A673 (cell line): ENCODE measurements around the gene CD3E. TPM values are rescaled to one million over a fixed set of nuclear protein-coding genes. Genes with fewer than 3 reads are reported as not detected.
"Not testable (repeated sequence)": the region's sequence is repeated elsewhere in the genome, so short reads cannot be mapped to it uniquely, and the experiment has no call there.

Source experiments
- BruUV-seq: library from RNA; stranded (reverse); fragments of 400-500 nt; replicated peaks from 2 replicates; lab custom pipeline; 2021; lab: Mats Ljungman, UMichigan
- CTCF ChIA-PET: fragments of 300-600 bp; sonication (Branson Sonifier 250); formaldehyde crosslinking; loops from one replicate; lab custom pipeline; 2022; ENCODE audit warnings: antibody characterized with exemption; lab: Charles Lee
- POLR2A ChIA-PET: fragments of 300-600 bp; sonication (Branson Sonifier 250); formaldehyde crosslinking; loops from one replicate; lab custom pipeline; 2022; ENCODE audit warnings: antibody characterized with exemption; ENCODE audit not compliant: low non-redundant PET; lab: Charles Lee
- DNase-seq: peaks from one replicate; pipeline ENCODE4 v3.0.0-alpha.2; 2015; ENCODE audit warnings: low spot score
- H3K27ac ChIP-seq: fragments of 200-600 bp; sonication (generic); 2 replicates; pipeline ENCODE4 v1.5.1; 2016; ENCODE audit warnings: mixed run types, low read depth, mild to moderate bottlenecking, mixed read lengths, antibody characterized with exemption, low read length; ENCODE audit not compliant: poor library complexity, severe bottlenecking
- H3K27me3 ChIP-seq: fragments of 200-600 bp; sonication (generic); replicated peaks from 2 replicates; pipeline ENCODE4 v1.6.1; 2017; ENCODE audit warnings: mixed run types, low read depth, mild to moderate bottlenecking, mixed read lengths, antibody characterized with exemption, low read length; ENCODE audit not compliant: insufficient read depth, poor library complexity
- H3K36me3 ChIP-seq: fragments of 200-600 bp; sonication (generic); 2 replicates; pipeline ENCODE4 v1.6.1; 2016; ENCODE audit warnings: mixed run types, mild to moderate bottlenecking, mixed read lengths, antibody characterized with exemption, low read length; ENCODE audit not compliant: insufficient read depth, poor library complexity, severe bottlenecking
- H3K4me1 ChIP-seq: fragments of 200-600 bp; sonication (generic); 2 replicates; pipeline ENCODE4 v1.6.1; 2017; ENCODE audit warnings: mixed run types, mild to moderate bottlenecking, mixed read lengths, antibody characterized with exemption, low read length; ENCODE audit not compliant: insufficient read depth, poor library complexity, severe bottlenecking
- H3K4me3 ChIP-seq: fragments of 200-600 bp; sonication (generic); 2 replicates; pipeline ENCODE4 v1.5.1; 2016; ENCODE audit warnings: low read depth, mixed run types, mild to moderate bottlenecking, mixed read lengths, low read length; ENCODE audit not compliant: poor library complexity, severe bottlenecking
- H3K9me3 ChIP-seq: fragments of 200-600 bp; sonication (generic); 2 replicates; pipeline ENCODE4 v1.6.1; 2016; ENCODE audit warnings: mixed run types, low read depth, mild to moderate bottlenecking, mixed read lengths, antibody characterized with exemption, low read length; ENCODE audit not compliant: poor library complexity, severe bottlenecking
- EZH2 ChIP-seq: fragments of 200-600 bp; sonication (generic); IDR thresholded peaks from 2 replicates; pipeline ENCODE4 v1.6.1; 2017; ENCODE audit warnings: borderline replicate concordance, low read depth, mild to moderate bottlenecking, mixed read lengths, antibody characterized with exemption, low read length; ENCODE audit not compliant: poor library complexity, severe bottlenecking
- intact Hi-C: fragments of 100-400 bp; cut with micrococcal nuclease; formaldehyde crosslinking; loops from one replicate; pipeline ENCODE4 v1.10.0; 2022; ENCODE audit not compliant: unreplicated experiment
- total RNA-seq: library from RNA; stranded (reverse); gene quantifications from 2 replicates; pipeline ENCODE4 v1.2.3, GENCODE V29; 2021
- TF ChIP-seq, protein P1 (sequence below): fragments of 300-800, 200-600 bp; sonication (generic); conservative IDR thresholded peaks from 2 replicates; pipeline ENCODE4 v1.5.1; 2017; ENCODE audit warnings: low read depth, mild to moderate bottlenecking, antibody characterized with exemption, low read length, moderate library complexity, mixed read lengths

The CD3E gene
- total RNA-seq, 1 experiment from 2014 or later, result not detected

DNA sequence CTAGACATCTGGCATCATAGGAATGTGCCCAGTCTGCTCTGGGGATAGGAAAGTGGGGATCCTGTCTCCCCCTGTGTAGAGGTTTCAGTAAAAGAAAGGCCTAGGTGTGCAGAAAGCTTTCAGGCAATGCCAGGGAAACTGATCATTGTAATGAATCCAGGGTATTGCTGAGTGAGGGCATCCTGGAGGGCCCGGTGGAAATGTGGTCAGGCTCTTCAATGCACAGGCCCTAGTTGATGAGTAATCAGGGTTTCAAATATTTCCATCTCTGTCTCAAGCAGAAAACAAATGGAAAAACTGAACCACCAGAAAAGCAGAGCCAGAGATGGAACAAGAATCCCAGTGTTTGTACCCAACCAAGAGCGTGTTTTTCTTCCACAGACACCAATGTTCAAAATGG, 2.0 kb downstream of the CD3E start:
- CTCF ChIA-PET, result no interaction called here
- no peak for DNase-seq

DNA sequence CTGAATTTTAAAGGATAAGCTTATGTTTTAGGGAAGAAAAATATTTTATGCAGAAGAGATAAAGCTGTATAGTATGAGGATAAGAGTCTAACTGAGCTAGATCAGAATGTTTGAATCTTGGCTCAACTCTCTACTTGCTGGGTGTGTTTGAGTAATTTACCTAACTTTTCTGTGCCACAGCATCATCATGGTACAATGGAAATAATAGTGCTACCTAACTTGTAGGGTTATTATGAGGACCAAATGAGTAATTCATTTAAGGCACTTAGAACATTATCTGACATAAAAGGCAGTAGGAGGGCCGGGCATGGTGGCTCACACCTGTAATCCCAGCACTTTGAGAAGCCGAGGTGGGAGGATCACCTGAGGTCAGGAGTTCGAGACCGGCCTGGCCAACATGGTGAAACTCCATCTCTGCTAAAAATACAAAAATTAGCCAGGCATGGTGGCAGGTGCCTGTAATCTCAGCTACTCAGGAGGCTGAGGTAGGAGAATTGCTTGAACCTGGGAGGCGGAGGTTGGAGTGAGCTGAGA, 4.5 kb downstream of the CD3E start:
- H3K9me3 ChIP-seq, BruUV-seq, H3K27ac ChIP-seq, H3K4me1 ChIP-seq, intact Hi-C loops, DNase-seq, H3K4me3 ChIP-seq, H3K36me3 ChIP-seq: not testable (repeated sequence)
- ChIA-PET POLR2A (interaction anchor here (0.6 kb wide), 1 partner anchor 25 kb away, joined by 3 read pairs; no protein-coding TSS in a partner anchor), CTCF (interaction anchor here (0.5 kb wide), 1 partner anchor 23 kb away, joined by 3 read pairs; no protein-coding TSS in a partner anchor)
- peaks cover 32% of the 10 kb centered on the region for H3K27me3 ChIP-seq

More for the DNA sequence above, 2.0 kb downstream of the CD3E start:
- H3K27ac ChIP-seq, result no peak overlapping the region
- no peaks in the 10 kb centered on the region for H3K9me3 ChIP-seq
- intact Hi-C loops, result no loop called here
- no TSS peak for BruUV-seq
- peaks cover 33% of the 10 kb centered on the region for H3K27me3 ChIP-seq
- TF ChIP-seq EZH2, result no peak
- TF ChIP-seq, protein P1, sequence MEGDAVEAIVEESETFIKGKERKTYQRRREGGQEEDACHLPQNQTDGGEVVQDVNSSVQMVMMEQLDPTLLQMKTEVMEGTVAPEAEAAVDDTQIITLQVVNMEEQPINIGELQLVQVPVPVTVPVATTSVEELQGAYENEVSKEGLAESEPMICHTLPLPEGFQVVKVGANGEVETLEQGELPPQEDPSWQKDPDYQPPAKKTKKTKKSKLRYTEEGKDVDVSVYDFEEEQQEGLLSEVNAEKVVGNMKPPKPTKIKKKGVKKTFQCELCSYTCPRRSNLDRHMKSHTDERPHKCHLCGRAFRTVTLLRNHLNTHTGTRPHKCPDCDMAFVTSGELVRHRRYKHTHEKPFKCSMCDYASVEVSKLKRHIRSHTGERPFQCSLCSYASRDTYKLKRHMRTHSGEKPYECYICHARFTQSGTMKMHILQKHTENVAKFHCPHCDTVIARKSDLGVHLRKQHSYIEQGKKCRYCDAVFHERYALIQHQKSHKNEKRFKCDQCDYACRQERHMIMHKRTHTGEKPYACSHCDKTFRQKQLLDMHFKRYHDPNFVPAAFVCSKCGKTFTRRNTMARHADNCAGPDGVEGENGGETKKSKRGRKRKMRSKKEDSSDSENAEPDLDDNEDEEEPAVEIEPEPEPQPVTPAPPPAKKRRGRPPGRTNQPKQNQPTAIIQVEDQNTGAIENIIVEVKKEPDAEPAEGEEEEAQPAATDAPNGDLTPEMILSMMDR, result no peak
- H3K4me1 ChIP-seq, result no peaks in the 10 kb centered on the region
- H3K4me3 ChIP-seq, result no peak overlapping the region
- no peaks in the 10 kb centered on the region for H3K36me3 ChIP-seq
- POLR2A ChIA-PET, result no interaction called here

GRCh38 chr11:118310271-118310670, 5.7 kb downstream of the CD3E start:
- Histone ChIP-seq H3K36me3 (no peaks in the 10 kb centered on the region), H3K9me3 (no peaks in the 10 kb centered on the region), H3K27me3 (peaks cover 36% of the 10 kb centered on the region), H3K4me1 (no peaks in the 10 kb centered on the region), H3K4me3 (no peak overlapping the region), H3K27ac (no peak overlapping the region)
- no TSS peak for BruUV-seq
- DNase-seq, result no peak
- ChIA-PET POLR2A (no interaction called here), CTCF (no interaction called here)
- intact Hi-C loops, result no loop called here
- TF ChIP-seq, protein P1, result no peak
